Brain pericyte (primary cell): ENCODE results near the gene SCAMP5.

ENCODE experiments used
- DNase-seq: peaks from one replicate; pipeline ENCODE4 v3.0.0-alpha.2; 2012; ENCODE audit warnings: low read depth, low spot score

SCAMP5 gene

DNA sequence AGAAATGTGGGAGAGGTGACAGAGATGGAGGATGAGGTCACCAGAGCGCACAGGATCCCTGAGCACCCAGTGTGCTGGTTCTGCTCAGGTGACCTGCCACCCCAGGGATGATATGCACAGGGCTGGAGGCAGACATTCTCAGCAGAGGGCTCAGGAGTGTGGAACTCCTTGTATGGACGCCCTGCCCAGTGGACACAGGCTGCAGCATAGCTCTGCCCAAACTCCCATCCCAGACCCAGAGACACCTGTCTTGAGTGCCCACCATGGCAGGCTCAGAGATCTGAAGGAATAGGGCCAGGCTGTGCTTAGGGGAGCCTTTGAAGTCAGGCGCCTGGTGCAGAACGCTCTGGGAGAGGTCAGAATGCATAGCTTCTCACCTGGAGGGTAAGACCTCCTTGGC lies 75.3 kb downstream of the SCAMP5 start:
- DNase-seq = no peak
